Keratinocyte (primary cell): ENCODE measurements around the gene DYNC1LI2.

Source experiments
- EZH2 ChIP-seq: IDR thresholded peaks from one replicate; pipeline ENCODE4 v1.6.1; 2012; ENCODE audit warnings: inconsistent platforms, mild to moderate bottlenecking, low read length, moderate library complexity
- TF ChIP-seq, protein P1 (sequence below), 3 experiments: IDR thresholded peaks in 1 of 3; conservative IDR thresholded peaks in 1 of 3; optimal IDR thresholded peaks in 1 of 3; 2 replicates in 2 of 3; 3 replicates in 1 of 3; pipeline versions ENCODE3 to v1.5.1; 2011; ENCODE audit warnings: low read length in 3 of 3, mild to moderate bottlenecking in 3 of 3, moderate library complexity in 2 of 3, control low read depth in 1 of 3, inconsistent platforms in 1 of 3; ENCODE audit not compliant: insufficient read depth in 2 of 3; ENCODE audit errors: extremely low read depth in 1 of 3

DNA sequence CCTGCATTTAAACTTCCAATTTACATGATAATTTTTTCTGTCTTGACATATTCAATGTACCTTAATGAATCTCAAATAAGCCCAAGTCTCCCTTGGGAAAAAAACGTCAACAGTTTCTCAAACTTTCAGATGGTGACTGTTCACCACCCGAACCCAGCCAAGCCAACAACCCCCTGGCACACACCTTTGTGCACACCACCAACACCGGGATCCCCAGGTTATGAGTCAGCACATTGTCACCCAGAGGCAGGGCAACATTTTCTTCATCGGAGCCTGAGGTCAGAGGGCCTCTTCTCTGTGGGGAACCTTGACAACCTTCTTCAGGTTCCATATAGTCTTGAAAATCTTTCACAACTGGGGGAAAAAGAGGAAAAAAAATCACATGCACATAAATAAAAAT is 15.5 kb downstream of the DYNC1LI2 start:
- TF ChIP-seq, protein P1, sequence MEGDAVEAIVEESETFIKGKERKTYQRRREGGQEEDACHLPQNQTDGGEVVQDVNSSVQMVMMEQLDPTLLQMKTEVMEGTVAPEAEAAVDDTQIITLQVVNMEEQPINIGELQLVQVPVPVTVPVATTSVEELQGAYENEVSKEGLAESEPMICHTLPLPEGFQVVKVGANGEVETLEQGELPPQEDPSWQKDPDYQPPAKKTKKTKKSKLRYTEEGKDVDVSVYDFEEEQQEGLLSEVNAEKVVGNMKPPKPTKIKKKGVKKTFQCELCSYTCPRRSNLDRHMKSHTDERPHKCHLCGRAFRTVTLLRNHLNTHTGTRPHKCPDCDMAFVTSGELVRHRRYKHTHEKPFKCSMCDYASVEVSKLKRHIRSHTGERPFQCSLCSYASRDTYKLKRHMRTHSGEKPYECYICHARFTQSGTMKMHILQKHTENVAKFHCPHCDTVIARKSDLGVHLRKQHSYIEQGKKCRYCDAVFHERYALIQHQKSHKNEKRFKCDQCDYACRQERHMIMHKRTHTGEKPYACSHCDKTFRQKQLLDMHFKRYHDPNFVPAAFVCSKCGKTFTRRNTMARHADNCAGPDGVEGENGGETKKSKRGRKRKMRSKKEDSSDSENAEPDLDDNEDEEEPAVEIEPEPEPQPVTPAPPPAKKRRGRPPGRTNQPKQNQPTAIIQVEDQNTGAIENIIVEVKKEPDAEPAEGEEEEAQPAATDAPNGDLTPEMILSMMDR (optimal IDR thresholded peaks at IDR 0.05 in 1 of 3, IDR thresholded peaks at IDR 0.05 in 1 of 3, conservative IDR thresholded peaks at IDR 0.05 in 1 of 3; ENCODE audit: extremely low read depth in 1 of 3, insufficient read depth in 2 of 3, low read length in 3 of 3), result no peak
- TF ChIP-seq EZH2, result no peak
